Mesendoderm (in vitro differentiated cells): ENCODE data around the gene GATC.
A peak's percentile ranks its signal among the peaks of the same experiment; 100 is the strongest.

ENCODE experiments used
- DNase-seq: peaks from one replicate; pipeline ENCODE4 v3.0.0; 2013
- H2AK5ac ChIP-seq: 2 replicates; pipeline ENCODE4 v1.6.1; 2013; ENCODE audit warnings: low read length, inconsistent platforms
- H2BK120ac ChIP-seq: 2 replicates; pipeline ENCODE4 v1.6.1; 2013; ENCODE audit warnings: low read depth, mild to moderate bottlenecking, low read length, moderate library complexity, mixed read lengths
- H2BK15ac ChIP-seq: replicated peaks from 2 replicates; pipeline ENCODE4 v1.6.1; 2013; ENCODE audit warnings: low read depth, mild to moderate bottlenecking, moderate library complexity
- H2BK5ac ChIP-seq: 2 replicates; pipeline ENCODE4 v1.6.1; 2013; ENCODE audit warnings: low read length, inconsistent platforms
- H3K18ac ChIP-seq: 2 replicates; pipeline ENCODE4 v1.6.1; 2013; ENCODE audit warnings: mild to moderate bottlenecking, low read length, mixed read lengths
- H3K23ac ChIP-seq: one replicate; pipeline ENCODE4 v1.6.1; 2013; ENCODE audit warnings: low read length
- H3K27ac ChIP-seq: 2 replicates; pipeline ENCODE4 v1.5.1; 2013; ENCODE audit warnings: low read depth, mild to moderate bottlenecking, inconsistent platforms, low read length, moderate library complexity
- H3K27me3 ChIP-seq: 2 replicates; pipeline ENCODE4 v1.6.1; 2013; ENCODE audit warnings: low read length, control low read depth, mild to moderate bottlenecking, inconsistent platforms; ENCODE audit not compliant: insufficient read depth, poor library complexity
- H3K36me3 ChIP-seq: 2 replicates; pipeline ENCODE4 v1.6.1; 2013; ENCODE audit warnings: low read length, inconsistent platforms; ENCODE audit not compliant: control insufficient read depth, insufficient read depth
- H3K4ac ChIP-seq: one replicate; pipeline ENCODE4 v1.6.1; 2013; ENCODE audit warnings: low read depth, mild to moderate bottlenecking, low read length, moderate library complexity
- H3K4me1 ChIP-seq: 2 replicates; pipeline ENCODE4 v1.6.1; 2013; ENCODE audit warnings: low read depth, low read length, inconsistent platforms; ENCODE audit not compliant: control insufficient read depth
- H3K4me2 ChIP-seq: 2 replicates; pipeline ENCODE4 v1.6.1; 2013; ENCODE audit warnings: low read length
- H3K4me3 ChIP-seq: 2 replicates; pipeline ENCODE4 v1.5.1; 2013; ENCODE audit warnings: mild to moderate bottlenecking, low read length
- H3K56ac ChIP-seq: one replicate; pipeline ENCODE4 v1.6.1; 2013; ENCODE audit warnings: low read length
- H3K79me1 ChIP-seq: 2 replicates; pipeline ENCODE4 v1.6.1; 2013; ENCODE audit warnings: low read length, inconsistent platforms
- H3K79me2 ChIP-seq: 2 replicates; pipeline ENCODE4 v1.6.1; 2013; ENCODE audit warnings: mild to moderate bottlenecking, low read length; ENCODE audit not compliant: control insufficient read depth, insufficient read depth
- H3K9ac ChIP-seq: 2 replicates; pipeline ENCODE4 v1.6.1; 2013; ENCODE audit warnings: low read length, inconsistent platforms
- H4K5ac ChIP-seq: one replicate; pipeline ENCODE4 v1.6.1; 2013; ENCODE audit warnings: low read length
- H4K8ac ChIP-seq: one replicate; pipeline ENCODE4 v1.6.1; 2013; ENCODE audit warnings: low read depth, mild to moderate bottlenecking, control low read depth, low read length, moderate library complexity
- WGBS: extraction: QIAGEN DNeasy Blood & Tissue Kit; methylation state at CpG from one replicate; pipeline ENCODE4 v1.1.7; 2013; ENCODE audit warnings: low lambda C conversion rate, missing lambda C conversion rate; ENCODE audit not compliant: insufficient coverage; ENCODE audit errors: extremely low coverage; 5-methylcytosine and 5-hydroxymethylcytosine counted together

Gene GATC

DNA sequence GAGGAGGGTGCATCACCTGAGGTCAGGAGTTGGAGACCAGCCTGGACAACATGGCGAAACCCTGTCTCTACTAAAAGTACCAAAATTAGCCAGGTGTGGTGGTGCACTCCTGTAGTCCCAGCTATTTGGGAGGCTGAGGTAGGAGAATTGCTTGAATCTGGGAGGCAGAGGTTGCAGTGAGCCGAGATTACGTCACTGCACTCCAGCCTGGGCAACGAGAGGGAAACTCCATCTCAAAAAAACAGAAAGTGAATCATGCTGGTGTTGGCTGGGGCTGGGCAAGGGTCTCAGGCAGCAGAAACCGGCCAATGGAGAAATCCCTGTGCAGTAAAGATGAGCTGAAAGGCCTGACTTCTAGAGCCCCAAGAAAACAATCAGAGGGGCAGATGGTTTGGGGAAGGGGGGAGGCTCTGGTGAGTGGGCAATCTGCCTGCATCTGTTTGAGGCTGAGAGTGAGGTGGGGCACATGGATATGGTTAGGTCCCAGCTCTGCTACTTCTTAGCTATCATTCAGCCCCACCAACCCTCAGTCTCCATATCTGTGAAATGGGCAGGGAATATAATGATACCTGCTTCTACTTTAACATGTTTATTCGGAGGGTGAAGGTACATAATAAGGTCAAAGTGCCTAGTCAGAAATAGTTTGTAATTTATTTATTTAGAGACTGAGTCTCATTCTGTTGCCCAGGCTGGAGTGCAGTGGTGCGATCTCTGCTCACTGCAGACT, 29.6 kb upstream of the GATC start:
- Histone ChIP-seq H4K5ac (no peak overlapping the region), H3K4ac (no peak overlapping the region), H3K56ac (no peak overlapping the region), H3K79me1 (no peaks in the 10 kb centered on the region), H4K8ac (no peak overlapping the region), H3K4me3 (no peak overlapping the region), H3K18ac (no peak overlapping the region), H3K4me1 (no peaks in the 10 kb centered on the region), H2BK15ac (no peak overlapping the region), H2AK5ac (no peak overlapping the region), H2BK120ac (no peak overlapping the region), H3K36me3 (no peaks in the 10 kb centered on the region), H3K27ac (no peak overlapping the region), H3K79me2 (no peaks in the 10 kb centered on the region), H3K23ac (no peak overlapping the region), H3K27me3 (no peaks in the 10 kb centered on the region), H3K9ac (no peak overlapping the region), H2BK5ac (no peak overlapping the region), H3K4me2 (no peak overlapping the region)
- DNase-seq, result no peak
- no CpG with 5 or more reads among the region's 7 CpGs for WGBS

DNA sequence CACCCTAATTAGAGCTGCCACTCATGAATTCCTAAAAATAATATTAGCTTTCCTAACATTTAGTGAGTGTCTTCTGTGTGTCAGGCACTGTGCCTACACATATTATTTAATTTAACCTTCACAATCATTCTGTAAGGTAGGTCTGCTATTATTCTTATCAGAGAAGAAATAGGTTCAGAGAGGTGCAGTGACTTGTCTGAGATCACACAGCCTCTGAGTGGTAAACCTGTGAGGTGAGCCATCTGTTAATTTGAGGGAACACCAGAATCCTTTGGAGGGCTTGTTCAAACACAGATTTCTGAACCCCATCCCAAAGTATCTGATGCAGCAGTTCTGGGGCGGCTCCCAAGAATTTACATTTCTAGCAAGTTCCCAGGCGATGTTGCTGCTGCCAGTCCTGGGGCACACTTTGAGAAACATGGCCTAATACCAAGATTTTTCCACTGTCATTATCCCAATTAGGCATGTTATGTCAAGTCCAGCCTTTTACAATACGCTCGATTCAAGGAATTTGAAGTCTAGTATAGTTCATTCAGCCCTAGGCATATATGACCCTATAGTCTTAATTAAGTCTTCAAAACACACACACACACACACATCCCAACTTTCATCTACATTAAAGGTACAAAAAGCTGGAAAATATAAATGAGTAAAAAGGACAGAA, 28.2 kb upstream of the GATC start:
- Histone ChIP-seq H4K5ac (no peak overlapping the region), H3K4ac (no peak overlapping the region), H3K27ac (no peak overlapping the region)

DNA sequence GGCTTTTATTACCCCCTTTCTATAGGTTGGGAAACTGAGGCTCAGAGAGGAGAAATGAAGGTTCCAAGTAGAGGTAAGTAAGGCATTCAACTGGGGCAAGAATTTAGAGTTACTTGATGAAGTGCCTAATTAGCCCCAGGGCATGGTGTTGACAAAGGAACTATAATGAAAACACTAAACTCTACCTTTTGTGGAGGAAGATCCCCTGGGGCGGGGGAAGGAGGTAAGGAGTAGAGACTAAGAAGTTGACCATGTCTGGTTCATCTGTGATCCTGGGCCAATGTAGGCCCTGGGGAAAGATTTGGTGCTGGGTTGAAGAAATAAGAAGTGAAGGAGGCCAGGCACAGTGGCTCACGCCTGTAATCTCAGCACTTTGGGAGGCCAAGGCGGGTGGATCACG, 24.5 kb upstream of the GATC start:
- no CpG with 5 or more reads among the region's 4 CpGs for WGBS
- H3K36me3 ChIP-seq, result no peaks in the 10 kb centered on the region
- no peak overlapping the region for H4K5ac ChIP-seq
- H4K8ac ChIP-seq, result no peak overlapping the region
- H2BK15ac ChIP-seq, result no peak overlapping the region
- DNase-seq, result peak; percentile 82
- no peak overlapping the region for H3K27ac ChIP-seq
- H3K18ac ChIP-seq, result no peak overlapping the region
- H3K4me3 ChIP-seq, result no peak overlapping the region
- no peaks in the 10 kb centered on the region for H3K79me2 ChIP-seq
- H2BK5ac ChIP-seq, result no peak overlapping the region
- no peaks in the 10 kb centered on the region for H3K27me3 ChIP-seq
- no peak overlapping the region for H3K56ac ChIP-seq
- no peak overlapping the region for H3K23ac ChIP-seq
- no peaks in the 10 kb centered on the region for H3K79me1 ChIP-seq
- H3K4me2 ChIP-seq, result no peak overlapping the region
- no peak overlapping the region for H2AK5ac ChIP-seq
- no peak overlapping the region for H3K4ac ChIP-seq
- no peak overlapping the region for H3K9ac ChIP-seq
- no peak overlapping the region for H2BK120ac ChIP-seq
- no peaks in the 10 kb centered on the region for H3K4me1 ChIP-seq

More for the DNA sequence above, 28.2 kb upstream of the GATC start:
- H3K4me3 ChIP-seq, result no peak overlapping the region
- no peak overlapping the region for H3K9ac ChIP-seq
- no peaks in the 10 kb centered on the region for H3K79me1 ChIP-seq
- H3K27me3 ChIP-seq, result no peaks in the 10 kb centered on the region
- no CpG with 5 or more reads among the region's 4 CpGs for WGBS
- no peak overlapping the region for H3K4me2 ChIP-seq
- no peak overlapping the region for H3K18ac ChIP-seq
- no peak overlapping the region for H3K23ac ChIP-seq
- no peaks in the 10 kb centered on the region for H3K4me1 ChIP-seq
- H2BK120ac ChIP-seq, result no peak overlapping the region
- no peak overlapping the region for H2AK5ac ChIP-seq
- H2BK5ac ChIP-seq, result no peak overlapping the region
- DNase-seq, result no peak
- no peak overlapping the region for H2BK15ac ChIP-seq
- H3K56ac ChIP-seq, result no peak overlapping the region
- H4K8ac ChIP-seq, result no peak overlapping the region
- H3K79me2 ChIP-seq, result no peaks in the 10 kb centered on the region
- H3K36me3 ChIP-seq, result no peaks in the 10 kb centered on the region

DNA sequence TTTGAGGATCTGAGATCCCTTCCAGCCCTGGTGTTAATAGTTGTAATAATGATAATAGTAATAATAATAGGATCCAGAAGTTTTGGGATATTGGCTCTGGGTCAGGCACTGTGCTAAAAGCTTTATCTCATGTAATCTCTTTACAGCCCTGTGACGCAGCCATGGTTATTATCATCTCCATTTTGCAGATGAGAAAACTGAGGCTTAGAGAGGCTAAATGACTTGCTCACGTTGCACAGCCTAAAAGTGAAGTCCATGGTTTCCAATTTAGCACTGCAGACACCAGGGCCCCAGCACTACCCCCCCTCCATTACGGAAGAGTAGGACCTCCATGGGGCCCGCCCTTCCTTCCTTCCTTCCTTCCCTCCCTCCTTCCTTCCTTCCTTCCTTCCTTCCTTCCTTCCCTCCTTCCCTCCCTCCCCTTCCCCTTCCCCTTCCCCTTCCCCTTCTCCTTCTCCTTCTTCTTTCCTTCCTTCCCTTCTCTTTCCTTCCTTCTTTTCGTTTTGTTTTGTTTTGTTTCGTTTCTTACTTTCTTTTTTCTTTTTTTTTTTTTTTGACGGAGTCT, 23.3 kb upstream of the GATC start:
- WGBS, result no CpG with 5 or more reads among the region's 7 CpGs

DNA sequence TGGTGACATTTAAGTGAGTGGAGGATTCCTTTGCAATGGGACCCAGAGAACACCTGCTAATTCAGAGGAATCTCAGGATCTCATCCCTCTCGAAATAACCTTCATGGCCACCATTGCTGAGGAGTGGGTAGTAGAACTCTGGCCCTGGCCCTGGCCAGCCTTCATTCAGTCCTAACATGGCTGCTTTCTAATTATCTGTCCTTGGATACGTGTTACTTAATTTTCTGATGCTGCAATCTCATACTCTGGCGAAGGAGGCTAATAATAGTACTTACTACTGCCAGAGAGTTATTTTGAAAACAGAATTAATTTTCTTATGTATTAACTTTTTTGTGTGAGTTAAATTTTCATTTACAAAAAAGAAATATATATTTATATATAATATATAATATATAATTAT, 20.4 kb upstream of the GATC start:
- no peak overlapping the region for H2BK5ac ChIP-seq
- H3K4me3 ChIP-seq, result no peak overlapping the region
- no peaks in the 10 kb centered on the region for H3K27me3 ChIP-seq
- H3K56ac ChIP-seq, result no peak overlapping the region
- no peaks in the 10 kb centered on the region for H3K4me1 ChIP-seq
- no peak for DNase-seq
- H3K23ac ChIP-seq, result no peak overlapping the region
- H2AK5ac ChIP-seq, result no peak overlapping the region
- H3K18ac ChIP-seq, result no peak overlapping the region
- H3K27ac ChIP-seq, result no peak overlapping the region
- H3K36me3 ChIP-seq, result no peaks in the 10 kb centered on the region
- WGBS, result no CpG with 5 or more reads among the region's 3 CpGs
- H4K5ac ChIP-seq, result no peak overlapping the region
- no peak overlapping the region for H2BK15ac ChIP-seq
- H3K9ac ChIP-seq, result no peak overlapping the region
- no peak overlapping the region for H4K8ac ChIP-seq
- no peak overlapping the region for H3K4ac ChIP-seq
- H3K79me2 ChIP-seq, result no peaks in the 10 kb centered on the region
- H2BK120ac ChIP-seq, result no peak overlapping the region
- no peak overlapping the region for H3K4me2 ChIP-seq
- no peaks in the 10 kb centered on the region for H3K79me1 ChIP-seq

More for the DNA sequence above, 23.3 kb upstream of the GATC start:
- Histone ChIP-seq H3K4me3 (no peak overlapping the region), H3K36me3 (no peaks in the 10 kb centered on the region), H3K4me2 (no peak overlapping the region), H3K4me1 (no peaks in the 10 kb centered on the region), H4K5ac (no peak overlapping the region), H3K4ac (no peak overlapping the region), H3K79me1 (no peaks in the 10 kb centered on the region), H3K27ac (no peak overlapping the region), H3K27me3 (no peaks in the 10 kb centered on the region), H4K8ac (no peak overlapping the region), H3K9ac (no peak overlapping the region), H3K18ac (no peak overlapping the region), H3K56ac (no peak overlapping the region), H2BK15ac (no peak overlapping the region), H2BK5ac (no peak overlapping the region), H2AK5ac (no peak overlapping the region), H3K23ac (no peak overlapping the region), H2BK120ac (no peak overlapping the region), H3K79me2 (no peaks in the 10 kb centered on the region)
- no peak for DNase-seq
